Measurements from ENCODE around the gene P2RY6. TPM values are rescaled to one million over a fixed set of nuclear protein-coding genes. Genes with fewer than 3 reads are reported as not detected.

P2RY6 gene
- polyA plus RNA-seq, 2 of the 4 experiments (the other 2 are of a cell fraction) = 6.8 to 8.8 TPM

DNA sequence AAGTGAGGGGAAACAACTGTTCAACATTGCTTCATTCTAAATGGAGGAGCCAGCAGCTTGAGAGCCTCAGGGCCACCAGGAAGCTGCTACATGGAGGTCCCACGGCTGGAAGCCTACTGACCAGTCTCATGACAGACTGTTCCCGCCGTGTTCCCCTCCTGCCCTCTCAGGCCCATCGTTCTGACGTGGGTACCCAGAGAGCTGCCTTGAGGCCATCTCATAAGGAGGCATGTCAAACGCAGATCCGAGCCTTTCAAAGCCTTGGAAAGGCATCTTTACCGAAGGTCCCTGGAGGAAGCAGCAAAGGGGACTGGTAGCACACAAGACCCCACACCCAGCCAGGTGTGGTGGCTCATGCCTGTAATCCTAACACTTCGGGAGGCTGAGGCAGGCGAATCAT is 27.6 kb downstream of the P2RY6 start:
- Histone ChIP-seq H3K27ac (no peak overlapping the region), H3K4me3 (no peak overlapping the region), H3K4me1 (peaks cover 6% of the 10 kb centered on the region), H3K9me3 (no peaks in the 10 kb centered on the region), H3K4me2 (no peak overlapping the region)
- FAIRE-seq = no peak
- ATAC-seq = no peak
- WGBS (ENCODE audit: missing lambda C conversion rate) = 91% methylated on average over 10 of the region's 10 CpGs
- ChIA-PET CTCF (interaction anchor here (1.3 to 25.1 kb wide), 12 partner anchors 8 to 361 kb away, joined by 3 to 527 read pairs (median 8); partner anchors contain the start of gene ARHGEF17), POLR2A (interaction anchor here (0.7 kb wide), 1 partner anchor 93 kb away, joined by 3 read pairs; no protein-coding TSS in a partner anchor)
- TF ChIP-seq CHD2 (IDR thresholded peaks at IDR 0.05; ENCODE audit: low read length, partially characterized antibody) (no peak), ESRRA (IDR thresholded peaks at IDR 0.05; ENCODE audit: borderline replicate concordance, low read length) (no peak), SREBF2 (IDR thresholded peaks at IDR 0.05) (no peak), RCOR1 (IDR thresholded peaks at IDR 0.05; ENCODE audit: low read depth, low read length) (no peak), MAFK (IDR thresholded peaks at IDR 0.05; ENCODE audit: partially characterized antibody) (no peak), KDM1A (IDR thresholded peaks at IDR 0.05; ENCODE audit: low read depth) (no peak), HDAC2 (IDR thresholded peaks at IDR 0.05) (no peak), NPAS2 (CRISPR knock-in tag; IDR thresholded peaks at IDR 0.05; ENCODE audit: borderline replicate concordance) (no peak), MAZ (IDR thresholded peaks at IDR 0.05; ENCODE audit: borderline replicate concordance, low read depth, low read length) (no peak), POLR2AphosphoS2 (conservative IDR thresholded peaks at IDR 0.05; ENCODE audit: low read length) (no peak), RAD21 (conservative IDR thresholded peaks at IDR 0.05 in 1 of 2, IDR thresholded peaks at IDR 0.05 in 1 of 2) (no peak)
- DNase-seq (ENCODE audit: low read depth in 1 of 2, low spot score in 1 of 2) = no peak

GRCh38 chr11:73306069-73306841 is 34.1 kb downstream of the P2RY6 start:
- no peaks in the 10 kb centered on the region for H3K9me3 ChIP-seq
- H3K4me1 ChIP-seq = peaks cover 15% of the 10 kb centered on the region
- DNase-seq (ENCODE audit: low read depth in 1 of 2, low spot score in 1 of 2) = peak; percentile 30 to 43
- peak overlapping the region; percentile 82 for H3K4me2 ChIP-seq
- ChIA-PET POLR2A (interaction anchor here (1.1 to 3.7 kb wide), 4 partner anchors 12 to 581 kb away, joined by 4 to 39 read pairs (median 8); no protein-coding TSS in a partner anchor), CTCF (interaction anchor here (0.6 to 25.1 kb wide), 52 partner anchors 12 to 1330 kb away, joined by 3 to 527 read pairs (median 6); partner anchors contain the start of gene P2RY6)
- 73% methylated on average over 7 of the region's 7 CpGs for WGBS (ENCODE audit: missing lambda C conversion rate)
- FAIRE-seq = no peak
- TF ChIP-seq FOXS1 (CRISPR knock-in tag; IDR thresholded peaks at IDR 0.05) = no peak
- no peak for TF ChIP-seq ZNF302 (CRISPR knock-in tag; IDR thresholded peaks at IDR 0.05)
- TF ChIP-seq NPAS2 (CRISPR knock-in tag; IDR thresholded peaks at IDR 0.05; ENCODE audit: borderline replicate concordance) = no peak
- no peak for TF ChIP-seq PHF8 (IDR thresholded peaks at IDR 0.05; ENCODE audit: borderline replicate concordance, low read depth)
- TF ChIP-seq CBX2 (IDR thresholded peaks at IDR 0.05; ENCODE audit: borderline replicate concordance, low read depth) = no peak
- no peak for TF ChIP-seq EHMT2 (IDR thresholded peaks at IDR 0.05; ENCODE audit: low read depth)
- no peak for TF ChIP-seq MAZ (IDR thresholded peaks at IDR 0.05; ENCODE audit: borderline replicate concordance, low read depth, low read length)
- no peak for TF ChIP-seq POLR2A (IDR thresholded peaks at IDR 0.05; ENCODE audit: low read length)
- TF ChIP-seq RAD21 (conservative IDR thresholded peaks at IDR 0.05 in 1 of 2, IDR thresholded peaks at IDR 0.05 in 1 of 2) = no peak
- no peak for TF ChIP-seq RCOR1 (IDR thresholded peaks at IDR 0.05; ENCODE audit: low read depth, low read length)
- no peak for TF ChIP-seq NR3C1 (IDR thresholded peaks at IDR 0.05)
- TF ChIP-seq JUN (IDR thresholded peaks at IDR 0.05) = no peak
- no peak for TF ChIP-seq POLR2AphosphoS2 (conservative IDR thresholded peaks at IDR 0.05; ENCODE audit: low read length)
- TF ChIP-seq ZC3H11A (IDR thresholded peaks at IDR 0.05) = no peak
- no peak for TF ChIP-seq SREBF2 (IDR thresholded peaks at IDR 0.05)
- no peak for TF ChIP-seq HOXA7 (CRISPR knock-in tag; IDR thresholded peaks at IDR 0.05)
- ATAC-seq = peak in 1 of 2 experiments; percentile 2; a peak in 2 of 6 replicates
- peak overlapping the region in 1 of 2 experiments; percentile 91; a peak in 3 of 6 replicates for H3K27ac ChIP-seq
- no peak overlapping the region for H3K4me3 ChIP-seq

- no peaks in the 10 kb centered on the region for H3K9me3 ChIP-seq
- ATAC-seq (peak; percentile 0; a peak in 3 of 6 replicates), FAIRE-seq (no peak), DNase-seq (ENCODE audit: low read depth in 1 of 2, low spot score in 1 of 2) (no peak)
- H3K4me3 ChIP-seq = peak overlapping the region; percentile 72
- ChIA-PET POLR2A (interaction anchor here (0.6 to 3.7 kb wide), 29 partner anchors 8 to 715 kb away, joined by 3 to 39 read pairs (median 4); partner anchors contain the start of gene MRPL48), CTCF (interaction anchor here (0.6 to 25.1 kb wide), 52 partner anchors 11 to 1330 kb away, joined by 3 to 527 read pairs (median 6); partner anchors contain the start of gene P2RY6)
- H3K4me2 ChIP-seq = peak overlapping the region; percentile 82
- peak overlapping the region; percentile 67 to 91 for H3K27ac ChIP-seq
- peaks cover 20% of the 10 kb centered on the region for H3K4me1 ChIP-seq
- TF ChIP-seq PHF8 (IDR thresholded peaks at IDR 0.05; ENCODE audit: borderline replicate concordance, low read depth) (no peak), NPAS2 (CRISPR knock-in tag; IDR thresholded peaks at IDR 0.05; ENCODE audit: borderline replicate concordance) (no peak), SMC3 (IDR thresholded peaks at IDR 0.05) (no peak), MAZ (IDR thresholded peaks at IDR 0.05; ENCODE audit: borderline replicate concordance, low read depth, low read length) (no peak), HES2 (IDR thresholded peaks at IDR 0.05) (no peak), KDM1A (IDR thresholded peaks at IDR 0.05; ENCODE audit: low read depth) (no peak), RFX5 (IDR thresholded peaks at IDR 0.05) (no peak), ZC3H11A (IDR thresholded peaks at IDR 0.05) (no peak), ZFP36 (IDR thresholded peaks at IDR 0.05; ENCODE audit: borderline replicate concordance, partially characterized antibody) (no peak), RAD21 (conservative IDR thresholded peaks at IDR 0.05 in 1 of 2, IDR thresholded peaks at IDR 0.05 in 1 of 2) (no peak), NFE2L2 (conservative IDR thresholded peaks at IDR 0.05; ENCODE audit: low read length) (no peak)
- TF ChIP-seq, protein P1, sequence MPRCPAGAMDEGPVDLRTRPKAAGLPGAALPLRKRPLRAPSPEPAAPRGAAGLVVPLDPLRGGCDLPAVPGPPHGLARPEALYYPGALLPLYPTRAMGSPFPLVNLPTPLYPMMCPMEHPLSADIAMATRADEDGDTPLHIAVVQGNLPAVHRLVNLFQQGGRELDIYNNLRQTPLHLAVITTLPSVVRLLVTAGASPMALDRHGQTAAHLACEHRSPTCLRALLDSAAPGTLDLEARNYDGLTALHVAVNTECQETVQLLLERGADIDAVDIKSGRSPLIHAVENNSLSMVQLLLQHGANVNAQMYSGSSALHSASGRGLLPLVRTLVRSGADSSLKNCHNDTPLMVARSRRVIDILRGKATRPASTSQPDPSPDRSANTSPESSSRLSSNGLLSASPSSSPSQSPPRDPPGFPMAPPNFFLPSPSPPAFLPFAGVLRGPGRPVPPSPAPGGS (IDR thresholded peaks at IDR 0.05) = no peak
- 27% methylated on average over 18 of the region's 18 CpGs for WGBS (ENCODE audit: missing lambda C conversion rate)
These were observed 34.8 kb downstream of the P2RY6 start for GRCh38 chr11:73306977-73307322.
